Tibial nerve (tissue), 4 donors: ENCODE measurements around the gene SLC38A10. TPM values are rescaled to one million over a fixed set of nuclear protein-coding genes. Genes with fewer than 3 reads are reported as not detected.

Experiments used
- DNase-seq, 2 donors: peaks; one replicate each; pipeline ENCODE4 v3.0.0-alpha.2; 2019; ENCODE audit warnings: low spot score in 2 of 2
- H3K27ac ChIP-seq, 4 donors: fragments of 200-600 bp; sonication (generic) in 3 of 4; one replicate each; pipeline ENCODE4 v1.5.1; 2017 to 2019; ENCODE audit warnings: mild to moderate bottlenecking in 1 of 4
- H3K27me3 ChIP-seq, 2 donors: fragments of 200-600 bp; sonication (generic) in 1 of 2; one replicate each; pipeline versions ENCODE4 v1.5.1 to v1.6.0; 2017 to 2019
- H3K36me3 ChIP-seq, 3 donors: fragments of 200-600 bp; sonication (generic); one replicate each; pipeline ENCODE4 v1.5.1; 2018 to 2019
- H3K4me1 ChIP-seq, 4 donors: fragments of 200-600 bp; sonication (generic) in 3 of 4; one replicate each; pipeline ENCODE4 v1.5.1; 2017 to 2019
- H3K4me3 ChIP-seq, 4 donors: fragments of 200-600 bp; sonication (generic) in 3 of 4; one replicate each; pipeline ENCODE4 v1.5.1; 2017 to 2019; ENCODE audit warnings: mild to moderate bottlenecking in 1 of 4, moderate library complexity in 1 of 4
- H3K9me3 ChIP-seq, 4 donors: fragments of 200-600 bp; sonication (generic) in 3 of 4; one replicate each; pipeline ENCODE4 v1.5.1; 2017 to 2019
- EP300 ChIP-seq, 2 donors: sonication (generic); formaldehyde crosslinking; IDR thresholded peaks; one replicate each; pipeline ENCODE4 v1.6.1; 2017; ENCODE audit warnings: antibody characterized with exemption in 2 of 2, mild to moderate bottlenecking in 1 of 2
- POLR2A ChIP-seq, 2 donors: fragments of 450-650 bp; IDR thresholded peaks; one replicate each; pipeline ENCODE4 v1.6.1; 2017; ENCODE audit warnings: antibody characterized with exemption in 2 of 2, mild to moderate bottlenecking in 2 of 2, moderate library complexity in 2 of 2
- WGBS, 2 donors: methylation state at CpG; one replicate each; pipeline ENCODE4 v1.1.5; 2018; 5-methylcytosine and 5-hydroxymethylcytosine counted together
- total RNA-seq, 4 donors: library from RNA; depleted of rRNA; stranded (reverse); fragments of >200 nt; gene quantifications; one replicate each; pipeline ENCODE4 v1.1.0, GENCODE V29; 2016
- TF ChIP-seq, protein P1 (sequence below), 5 experiments: fragments of 200-600 bp in 3 of 5; fragments of 450-650 bp in 2 of 5; sonication (generic) in 3 of 5; IDR thresholded peaks; one replicate each; pipeline ENCODE4 v1.5.1; 2016 to 2019; ENCODE audit warnings: antibody characterized with exemption in 5 of 5, mild to moderate bottlenecking in 3 of 5, moderate library complexity in 2 of 5

SLC38A10 gene
- total RNA-seq, 4 donors from 2014 or later: 80.0 to 149 (median 123) TPM

DNA sequence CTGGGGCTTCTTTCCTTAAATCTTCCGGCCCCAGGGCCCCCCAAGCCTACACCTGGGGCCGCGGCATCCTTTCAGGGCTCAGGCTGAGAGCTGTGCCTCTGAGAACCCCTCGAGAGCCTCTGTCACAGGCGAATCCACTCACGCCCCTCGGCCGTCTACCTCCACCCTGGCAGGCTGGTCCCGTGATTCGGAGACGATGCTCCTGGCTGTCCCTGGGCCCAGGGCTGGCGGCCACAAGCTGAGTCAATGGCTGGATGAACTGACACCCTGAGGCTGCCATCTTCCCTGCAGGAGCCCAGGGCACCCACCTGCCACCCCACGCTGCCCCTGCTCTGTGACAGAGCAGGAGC lies 60.6 kb downstream of the SLC38A10 start:
- peaks cover 2 to 73% (median 16%) of the 10 kb centered on the region in 3 donors for H3K36me3 ChIP-seq

DNA sequence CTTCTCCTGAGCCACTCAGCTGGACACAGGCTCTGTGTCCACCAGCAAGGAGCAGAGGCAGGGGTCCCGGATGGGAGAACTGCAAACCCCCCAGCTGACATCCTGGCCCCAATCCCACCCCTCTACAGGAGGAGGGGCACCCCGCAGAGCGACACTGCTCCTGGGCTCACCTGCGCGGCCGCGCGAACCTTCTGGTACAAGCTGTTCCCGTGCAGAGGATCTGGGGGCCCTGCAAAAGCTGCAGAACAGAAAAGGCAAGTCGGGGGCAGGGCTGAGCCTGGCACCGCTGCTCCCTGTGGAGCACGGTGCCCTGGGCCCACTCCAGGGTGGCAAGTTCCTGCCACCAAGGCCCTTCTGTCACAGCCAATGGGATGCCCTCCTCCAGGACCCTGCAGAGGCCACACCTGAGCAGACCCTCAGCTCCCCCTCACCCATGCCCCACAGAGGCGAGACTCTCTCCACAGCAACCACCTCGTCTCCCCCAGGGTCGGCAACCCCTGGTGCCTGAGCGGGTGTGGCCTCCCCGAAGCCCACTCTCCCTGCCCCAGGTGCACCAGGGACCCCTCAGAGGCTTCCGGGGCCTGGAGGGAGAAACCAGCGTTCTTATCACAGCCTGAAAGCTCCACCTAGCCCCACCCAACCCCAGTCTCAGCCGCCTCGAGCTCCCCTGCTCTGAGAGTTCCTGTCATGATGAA lies 61.1 kb downstream of the SLC38A10 start:
- TF ChIP-seq POLR2A (IDR thresholded peaks at IDR 0.05) (no peak), EP300 (IDR thresholded peaks at IDR 0.05) (no peak)
- TF ChIP-seq, protein P1, sequence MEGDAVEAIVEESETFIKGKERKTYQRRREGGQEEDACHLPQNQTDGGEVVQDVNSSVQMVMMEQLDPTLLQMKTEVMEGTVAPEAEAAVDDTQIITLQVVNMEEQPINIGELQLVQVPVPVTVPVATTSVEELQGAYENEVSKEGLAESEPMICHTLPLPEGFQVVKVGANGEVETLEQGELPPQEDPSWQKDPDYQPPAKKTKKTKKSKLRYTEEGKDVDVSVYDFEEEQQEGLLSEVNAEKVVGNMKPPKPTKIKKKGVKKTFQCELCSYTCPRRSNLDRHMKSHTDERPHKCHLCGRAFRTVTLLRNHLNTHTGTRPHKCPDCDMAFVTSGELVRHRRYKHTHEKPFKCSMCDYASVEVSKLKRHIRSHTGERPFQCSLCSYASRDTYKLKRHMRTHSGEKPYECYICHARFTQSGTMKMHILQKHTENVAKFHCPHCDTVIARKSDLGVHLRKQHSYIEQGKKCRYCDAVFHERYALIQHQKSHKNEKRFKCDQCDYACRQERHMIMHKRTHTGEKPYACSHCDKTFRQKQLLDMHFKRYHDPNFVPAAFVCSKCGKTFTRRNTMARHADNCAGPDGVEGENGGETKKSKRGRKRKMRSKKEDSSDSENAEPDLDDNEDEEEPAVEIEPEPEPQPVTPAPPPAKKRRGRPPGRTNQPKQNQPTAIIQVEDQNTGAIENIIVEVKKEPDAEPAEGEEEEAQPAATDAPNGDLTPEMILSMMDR (IDR thresholded peaks at IDR 0.05): no peak
- Histone ChIP-seq H3K27ac (no peak overlapping the region), H3K4me1 (peaks cover 4 to 28% (median 13%) of the 10 kb centered on the region in 4 donors), H3K9me3 (no peaks in the 10 kb centered on the region), H3K36me3 (peaks cover 2 to 78% (median 16%) of the 10 kb centered on the region in 3 donors), H3K27me3 (no peaks in the 10 kb centered on the region), H3K4me3 (no peak overlapping the region)
- WGBS, 2 donors: 83 to 87% methylated on average over 9 to 20 of the region's 21 CpGs
- no peak for DNase-seq

More for the DNA sequence above, 60.6 kb downstream of the SLC38A10 start:
- no peak overlapping the region for H3K27ac ChIP-seq
- H3K4me1 ChIP-seq: peaks cover 4 to 29% (median 13%) of the 10 kb centered on the region in 4 donors
- no peak for DNase-seq
- TF ChIP-seq POLR2A (IDR thresholded peaks at IDR 0.05) (no peak), EP300 (IDR thresholded peaks at IDR 0.05) (no peak)
- TF ChIP-seq, protein P1 (IDR thresholded peaks at IDR 0.05): no peak
- 88 to 93% methylated on average over 13 of the region's 13 CpGs for WGBS, 2 donors
- no peak overlapping the region for H3K4me3 ChIP-seq
- no peaks in the 10 kb centered on the region for H3K9me3 ChIP-seq
- no peaks in the 10 kb centered on the region for H3K27me3 ChIP-seq

DNA sequence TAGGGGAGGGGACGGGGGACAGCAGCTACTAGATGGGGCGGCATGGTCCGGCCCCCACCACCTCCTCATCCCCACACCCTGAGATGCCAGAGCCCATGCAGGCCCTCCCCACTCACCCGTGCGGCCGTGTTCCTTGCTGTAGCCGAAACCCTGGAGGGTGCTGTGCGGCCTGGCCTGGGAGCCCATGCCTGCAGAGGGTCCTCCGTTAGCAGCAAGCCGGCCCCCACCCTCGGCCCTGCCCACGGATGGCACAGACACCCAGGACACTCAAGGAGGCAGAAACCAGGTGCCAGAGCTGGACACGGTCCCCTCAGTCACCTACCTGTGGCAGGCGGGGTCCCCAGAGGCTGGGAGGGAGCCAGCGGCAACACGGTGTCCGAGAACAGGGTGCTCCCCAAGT lies 61.8 kb downstream of the SLC38A10 start:
- WGBS, 2 donors: 87 to 100% methylated on average over 1 to 16 of the region's 17 CpGs

DNA sequence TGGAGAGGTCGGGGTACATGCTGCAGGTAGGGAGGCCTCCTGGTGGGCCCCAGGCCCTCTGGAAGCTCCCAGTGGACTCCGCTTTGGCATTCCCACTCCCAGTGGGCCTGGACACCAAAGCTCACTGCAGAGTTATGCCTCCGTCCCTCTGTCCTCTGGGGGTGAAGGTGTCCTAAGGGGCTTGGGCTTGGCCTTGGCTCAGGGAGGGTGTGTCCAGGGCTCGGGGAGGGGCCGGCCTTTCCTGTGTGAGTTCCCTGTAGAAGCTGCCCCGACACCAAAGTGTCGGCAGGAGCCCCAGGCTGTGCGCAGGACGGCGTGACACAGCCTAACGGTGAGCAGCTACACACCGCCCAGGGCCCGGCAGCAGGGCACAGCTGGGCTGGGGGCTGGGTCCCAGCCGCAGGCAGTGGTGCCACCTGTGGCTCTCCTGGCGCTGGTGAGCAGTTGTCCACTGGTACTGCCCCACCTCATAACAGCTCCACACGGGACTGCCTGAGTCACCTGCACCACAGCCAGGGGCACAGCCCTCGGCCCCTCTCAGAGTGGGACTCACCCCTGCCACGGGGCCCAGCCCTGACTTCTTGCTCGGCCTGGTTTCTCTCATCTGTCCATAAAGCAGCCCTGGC lies 62.4 kb downstream of the SLC38A10 start:
- H3K27me3 ChIP-seq: no peaks in the 10 kb centered on the region
- H3K4me1 ChIP-seq: peaks cover 4 to 22% (median 7%) of the 10 kb centered on the region in 4 donors
- WGBS, 2 donors: 84 to 89% methylated on average over 9 to 16 of the region's 19 CpGs
- H3K27ac ChIP-seq: no peak overlapping the region
- no peaks in the 10 kb centered on the region for H3K9me3 ChIP-seq
- H3K4me3 ChIP-seq: no peak overlapping the region
- H3K36me3 ChIP-seq: peaks cover 2 to 88% (median 16%) of the 10 kb centered on the region in 3 donors
- TF ChIP-seq POLR2A (IDR thresholded peaks at IDR 0.05): no peak
- TF ChIP-seq EP300 (IDR thresholded peaks at IDR 0.05): no peak
- TF ChIP-seq, protein P1 (IDR thresholded peaks at IDR 0.05): no peak
- DNase-seq: no peak

More for the DNA sequence above, 61.8 kb downstream of the SLC38A10 start:
- no peak for TF ChIP-seq POLR2A (IDR thresholded peaks at IDR 0.05)
- TF ChIP-seq, protein P1 (IDR thresholded peaks at IDR 0.05): no peak
- TF ChIP-seq EP300 (IDR thresholded peaks at IDR 0.05): no peak
- Histone ChIP-seq H3K4me3 (no peak overlapping the region), H3K27me3 (no peaks in the 10 kb centered on the region), H3K36me3 (peaks cover 2 to 84% (median 16%) of the 10 kb centered on the region in 3 donors), H3K27ac (no peak overlapping the region), H3K9me3 (no peaks in the 10 kb centered on the region), H3K4me1 (peaks cover 4 to 28% (median 13%) of the 10 kb centered on the region in 4 donors)
- no peak for DNase-seq
